ENCODE measurements around the gene TMEM164. TPM values are rescaled to one million over a fixed set of nuclear protein-coding genes. Genes with fewer than 3 reads are reported as not detected.

The TMEM164 gene
- total and polyA plus RNA-seq, 10 of the 15 experiments (the other 5 are each of a cell fraction or from before 2014, with no cell fraction given) = 0.61 to 18.3 (median 7.0) TPM

DNA sequence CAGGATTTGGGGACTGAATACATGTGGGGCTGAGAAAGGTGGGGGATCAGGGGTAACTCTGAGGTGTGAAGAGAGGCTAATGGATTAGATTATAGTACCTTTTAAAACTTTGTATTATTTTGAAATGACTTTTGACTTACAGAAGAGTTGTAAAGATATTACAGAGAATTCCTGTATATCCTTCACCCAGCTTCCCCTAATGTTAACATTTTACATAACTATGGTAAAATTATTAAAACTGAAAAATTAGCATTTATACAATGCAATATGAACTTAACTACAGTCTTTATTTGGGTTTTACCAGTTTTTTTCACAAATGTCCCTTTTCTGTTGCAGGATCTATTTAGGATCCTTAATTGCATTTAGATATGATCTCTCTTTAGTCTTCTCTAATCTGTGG, 57.4 kb downstream of the TMEM164 start (continued):
- TF ChIP-seq, protein P1, sequence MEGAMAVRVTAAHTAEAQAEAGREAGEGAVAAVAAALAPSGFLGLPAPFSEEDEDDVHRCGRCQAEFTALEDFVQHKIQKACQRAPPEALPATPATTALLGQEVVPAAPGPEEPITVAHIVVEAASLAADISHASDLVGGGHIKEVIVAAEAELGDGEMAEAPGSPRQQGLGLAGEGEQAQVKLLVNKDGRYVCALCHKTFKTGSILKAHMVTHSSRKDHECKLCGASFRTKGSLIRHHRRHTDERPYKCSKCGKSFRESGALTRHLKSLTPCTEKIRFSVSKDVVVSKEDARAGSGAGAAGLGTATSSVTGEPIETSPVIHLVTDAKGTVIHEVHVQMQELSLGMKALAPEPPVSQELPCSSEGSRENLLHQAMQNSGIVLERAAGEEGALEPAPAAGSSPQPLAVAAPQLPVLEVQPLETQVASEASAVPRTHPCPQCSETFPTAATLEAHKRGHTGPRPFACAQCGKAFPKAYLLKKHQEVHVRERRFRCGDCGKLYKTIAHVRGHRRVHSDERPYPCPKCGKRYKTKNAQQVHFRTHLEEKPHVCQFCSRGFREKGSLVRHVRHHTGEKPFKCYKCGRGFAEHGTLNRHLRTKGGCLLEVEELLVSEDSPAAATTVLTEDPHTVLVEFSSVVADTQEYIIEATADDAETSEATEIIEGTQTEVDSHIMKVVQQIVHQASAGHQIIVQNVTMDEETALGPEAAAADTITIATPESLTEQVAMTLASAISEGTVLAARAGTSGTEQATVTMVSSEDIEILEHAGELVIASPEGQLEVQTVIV (IDR thresholded peaks at IDR 0.05; ENCODE audit: borderline replicate concordance, partially characterized antibody) = no peak
- TF ChIP-seq RELB (IDR thresholded peaks at IDR 0.05; ENCODE audit: low read depth) (no peak), SRF (IDR thresholded peaks at IDR 0.05; ENCODE audit: low read depth in 2 of 2, low read length in 2 of 2) (no peak), STAT1 (conservative IDR thresholded peaks at IDR 0.05) (no peak), KAT2A (conservative IDR thresholded peaks at IDR 0.05; ENCODE audit: control insufficient read depth, low read depth, low read length) (no peak), HDGF (IDR thresholded peaks at IDR 0.05) (no peak), SPI1 (IDR thresholded peaks at IDR 0.05; ENCODE audit: borderline replicate concordance, insufficient read depth, low read depth, low read length) (no peak), FOXK2 (IDR thresholded peaks at IDR 0.05) (no peak), SMARCA5 (IDR thresholded peaks at IDR 0.05) (no peak), YBX1 (IDR thresholded peaks at IDR 0.05) (no peak), TCF12 (IDR thresholded peaks at IDR 0.05; ENCODE audit: low read depth, low read length) (no peak), E2F8 (IDR thresholded peaks at IDR 0.05; ENCODE audit: low read depth, partially characterized antibody) (no peak)
- TF ChIP-seq, protein P2, sequence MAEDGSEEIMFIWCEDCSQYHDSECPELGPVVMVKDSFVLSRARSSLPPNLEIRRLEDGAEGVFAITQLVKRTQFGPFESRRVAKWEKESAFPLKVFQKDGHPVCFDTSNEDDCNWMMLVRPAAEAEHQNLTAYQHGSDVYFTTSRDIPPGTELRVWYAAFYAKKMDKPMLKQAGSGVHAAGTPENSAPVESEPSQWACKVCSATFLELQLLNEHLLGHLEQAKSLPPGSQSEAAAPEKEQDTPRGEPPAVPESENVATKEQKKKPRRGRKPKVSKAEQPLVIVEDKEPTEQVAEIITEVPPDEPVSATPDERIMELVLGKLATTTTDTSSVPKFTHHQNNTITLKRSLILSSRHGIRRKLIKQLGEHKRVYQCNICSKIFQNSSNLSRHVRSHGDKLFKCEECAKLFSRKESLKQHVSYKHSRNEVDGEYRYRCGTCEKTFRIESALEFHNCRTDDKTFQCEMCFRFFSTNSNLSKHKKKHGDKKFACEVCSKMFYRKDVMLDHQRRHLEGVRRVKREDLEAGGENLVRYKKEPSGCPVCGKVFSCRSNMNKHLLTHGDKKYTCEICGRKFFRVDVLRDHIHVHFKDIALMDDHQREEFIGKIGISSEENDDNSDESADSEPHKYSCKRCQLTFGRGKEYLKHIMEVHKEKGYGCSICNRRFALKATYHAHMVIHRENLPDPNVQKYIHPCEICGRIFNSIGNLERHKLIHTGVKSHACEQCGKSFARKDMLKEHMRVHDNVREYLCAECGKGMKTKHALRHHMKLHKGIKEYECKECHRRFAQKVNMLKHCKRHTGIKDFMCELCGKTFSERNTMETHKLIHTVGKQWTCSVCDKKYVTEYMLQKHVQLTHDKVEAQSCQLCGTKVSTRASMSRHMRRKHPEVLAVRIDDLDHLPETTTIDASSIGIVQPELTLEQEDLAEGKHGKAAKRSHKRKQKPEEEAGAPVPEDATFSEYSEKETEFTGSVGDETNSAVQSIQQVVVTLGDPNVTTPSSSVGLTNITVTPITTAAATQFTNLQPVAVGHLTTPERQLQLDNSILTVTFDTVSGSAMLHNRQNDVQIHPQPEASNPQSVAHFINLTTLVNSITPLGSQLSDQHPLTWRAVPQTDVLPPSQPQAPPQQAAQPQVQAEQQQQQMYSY (CRISPR knock-in tag; IDR thresholded peaks at IDR 0.05) = no peak

Measured in GM12878 (cell line).